22Rv1 (cell line): ENCODE measurements around the gene KCNQ1.

ENCODE experiments used
- CTCF ChIP-seq: fragments of 450-650 bp; IDR thresholded peaks from 2 replicates; pipeline ENCODE4 v1.5.1; 2017; ENCODE audit warnings: mild to moderate bottlenecking
- ZFX ChIP-seq: fragments of 450-650 bp; IDR thresholded peaks from 2 replicates; pipeline ENCODE4 v1.6.1; 2017; ENCODE audit warnings: antibody characterized with exemption, borderline replicate concordance

- TF ChIP-seq CTCF: no peak
- TF ChIP-seq ZFX: no peak
Observed at GRCh38 chr11:2883979-2884815, 439.4 kb downstream of the KCNQ1 start.
